Measurements from ENCODE around the gene UMPS. TPM values are rescaled to one million over a fixed set of nuclear protein-coding genes. Genes with fewer than 3 reads are reported as not detected.

The UMPS gene
- total and polyA plus RNA-seq, 4 donors: 5.3 to 16.6 (median 15.7) TPM

- H3K9me3 ChIP-seq (ENCODE audit: control insufficient read depth, low read length): no peaks in the 10 kb centered on the region
- peaks cover 0 to 4% of the 10 kb centered on the region in 2 donors for H3K36me3 ChIP-seq (ENCODE audit: control insufficient read depth in 1 of 2, insufficient read depth in 2 of 2, low read length in 1 of 2)
- H3K4me1 ChIP-seq (ENCODE audit: control insufficient read depth in 1 of 2, insufficient read depth in 2 of 2, low read length in 2 of 2): no peaks in the 10 kb centered on the region
- DNase-seq (no peak), ATAC-seq (ENCODE audit: low FRiP score) (no peak)
- intact Hi-C loops (cut with DNase I): no loop called here
- no peaks in the 10 kb centered on the region for H3K27me3 ChIP-seq (ENCODE audit: control insufficient read depth in 1 of 2, insufficient read depth in 2 of 2, low read length in 1 of 2)
- no peak overlapping the region for H3K4me3 ChIP-seq (ENCODE audit: low read length in 2 of 2)
- 65 to 72% methylated on average over 5 of the region's 5 CpGs for WGBS, 2 donors
- no peak overlapping the region for H3K27ac ChIP-seq (ENCODE audit: low read depth in 1 of 2, low read length in 2 of 2)
Observed at GRCh38 chr3:124758851-124759635, 28.8 kb downstream of the UMPS start.

GRCh38 chr3:124759666-124760401, 29.6 kb downstream of the UMPS start:
- no peaks in the 10 kb centered on the region for H3K9me3 ChIP-seq (ENCODE audit: control insufficient read depth, low read length)
- 85 to 86% methylated on average over 14 of the region's 14 CpGs for WGBS, 2 donors
- peak in 1 of 2 donors; percentile 66 for DNase-seq
- intact Hi-C loops (cut with DNase I): no loop called here
- H3K36me3 ChIP-seq (ENCODE audit: control insufficient read depth in 1 of 2, insufficient read depth in 2 of 2, low read length in 1 of 2): peaks cover 0 to 7% of the 10 kb centered on the region in 2 donors
- no peaks in the 10 kb centered on the region for H3K27me3 ChIP-seq (ENCODE audit: control insufficient read depth in 1 of 2, insufficient read depth in 2 of 2, low read length in 1 of 2)
- no peaks in the 10 kb centered on the region for H3K4me1 ChIP-seq (ENCODE audit: control insufficient read depth in 1 of 2, insufficient read depth in 2 of 2, low read length in 2 of 2)
- no peak overlapping the region for H3K27ac ChIP-seq (ENCODE audit: low read depth in 1 of 2, low read length in 2 of 2)
- no peak for ATAC-seq (ENCODE audit: low FRiP score)
- no peak overlapping the region for H3K4me3 ChIP-seq (ENCODE audit: low read length in 2 of 2)

GRCh38 chr3:124760601-124761000, 30.3 kb downstream of the UMPS start:
- H3K4me1 ChIP-seq (ENCODE audit: control insufficient read depth in 1 of 2, insufficient read depth in 2 of 2, low read length in 2 of 2): no peaks in the 10 kb centered on the region
- no peaks in the 10 kb centered on the region for H3K27me3 ChIP-seq (ENCODE audit: control insufficient read depth in 1 of 2, insufficient read depth in 2 of 2, low read length in 1 of 2)
- 47 to 50% methylated on average over 2 of the region's 2 CpGs for WGBS, 2 donors
- H3K4me3 ChIP-seq (ENCODE audit: low read length in 2 of 2): no peak overlapping the region
- no peak for ATAC-seq (ENCODE audit: low FRiP score)
- no peaks in the 10 kb centered on the region for H3K9me3 ChIP-seq (ENCODE audit: control insufficient read depth, low read length)
- H3K27ac ChIP-seq (ENCODE audit: low read depth in 1 of 2, low read length in 2 of 2): no peak overlapping the region
- peaks cover 2 to 11% of the 10 kb centered on the region in 2 donors for H3K36me3 ChIP-seq (ENCODE audit: control insufficient read depth in 1 of 2, insufficient read depth in 2 of 2, low read length in 1 of 2)
- intact Hi-C loops (cut with DNase I): no loop called here
- DNase-seq: no peak

- H3K9me3 ChIP-seq (ENCODE audit: control insufficient read depth, low read length): no peaks in the 10 kb centered on the region
- intact Hi-C loops (cut with DNase I): loop anchor here (1.0 kb wide), 1 partner anchor 140 kb away; no protein-coding TSS in a partner anchor
- H3K27ac ChIP-seq (ENCODE audit: low read depth in 1 of 2, low read length in 2 of 2): peak overlapping the region in 1 of 2 donors; percentile 43
- H3K4me3 ChIP-seq (ENCODE audit: low read length in 2 of 2): no peak overlapping the region
- peak; percentile 91 for ATAC-seq (ENCODE audit: low FRiP score)
- peaks cover 4 to 13% of the 10 kb centered on the region in 2 donors for H3K36me3 ChIP-seq (ENCODE audit: control insufficient read depth in 1 of 2, insufficient read depth in 2 of 2, low read length in 1 of 2)
- no peaks in the 10 kb centered on the region for H3K4me1 ChIP-seq (ENCODE audit: control insufficient read depth in 1 of 2, insufficient read depth in 2 of 2, low read length in 2 of 2)
- H3K27me3 ChIP-seq (ENCODE audit: control insufficient read depth in 1 of 2, insufficient read depth in 2 of 2, low read length in 1 of 2): no peaks in the 10 kb centered on the region
- peak; percentile 91 to 96 for DNase-seq
- WGBS, 2 donors: 5 to 6% methylated on average over 15 of the region's 15 CpGs
Observed at GRCh38 chr3:124761250-124761796, 31.1 kb downstream of the UMPS start.

DNA sequence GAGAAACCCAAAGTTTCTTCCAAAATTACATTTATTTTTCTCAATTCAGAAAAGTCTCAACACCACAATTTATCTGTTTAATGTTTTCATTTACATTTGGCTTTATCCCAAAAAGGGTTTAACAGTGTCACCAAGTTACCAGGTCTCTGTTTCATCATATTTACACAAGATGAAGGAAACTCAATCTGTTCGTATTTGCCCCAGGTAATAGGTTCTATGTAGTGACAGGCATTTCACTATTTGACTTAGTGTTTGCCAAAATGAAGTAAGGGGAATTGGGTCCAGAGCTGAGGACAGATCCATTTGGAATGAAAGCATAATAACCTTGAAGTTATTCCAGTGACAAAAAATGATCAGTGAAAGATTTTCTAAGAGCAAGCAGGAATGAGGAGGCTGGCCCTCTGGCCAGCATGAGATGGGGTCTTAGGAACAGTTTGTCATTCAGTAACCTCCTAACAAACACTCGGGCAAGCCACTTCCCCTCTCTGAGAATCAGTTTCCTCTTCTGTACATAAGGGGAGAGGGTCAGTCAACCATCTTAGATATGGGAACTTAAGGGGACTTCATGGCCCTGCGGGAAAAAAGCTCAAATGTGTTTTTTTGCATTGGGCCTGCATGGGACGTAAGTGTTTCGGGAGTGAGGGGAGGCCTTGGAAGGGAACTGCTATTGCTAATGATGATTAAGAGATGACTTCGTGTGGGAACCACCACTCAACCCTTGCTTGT, 31.8 kb downstream of the UMPS start:
- DNase-seq: no peak
- intact Hi-C loops (cut with DNase I): loop anchor here (1.0 kb wide), 1 partner anchor 139 kb away; no protein-coding TSS in a partner anchor
- H3K9me3 ChIP-seq (ENCODE audit: control insufficient read depth, low read length): no peaks in the 10 kb centered on the region
- no peak for ATAC-seq (ENCODE audit: low FRiP score)
- no peak overlapping the region for H3K4me3 ChIP-seq (ENCODE audit: low read length in 2 of 2)
- H3K36me3 ChIP-seq (ENCODE audit: control insufficient read depth in 1 of 2, insufficient read depth in 2 of 2, low read length in 1 of 2): peaks cover 4 to 13% of the 10 kb centered on the region in 2 donors
- WGBS, 2 donors: 51 to 58% methylated on average over 6 of the region's 6 CpGs
- no peaks in the 10 kb centered on the region for H3K27me3 ChIP-seq (ENCODE audit: control insufficient read depth in 1 of 2, insufficient read depth in 2 of 2, low read length in 1 of 2)
- peak overlapping the region in 1 of 2 donors; percentile 38 for H3K27ac ChIP-seq (ENCODE audit: low read depth in 1 of 2, low read length in 2 of 2)
- H3K4me1 ChIP-seq (ENCODE audit: control insufficient read depth in 1 of 2, insufficient read depth in 2 of 2, low read length in 2 of 2): no peaks in the 10 kb centered on the region

- Histone ChIP-seq H3K36me3 (ENCODE audit: control insufficient read depth in 1 of 2, insufficient read depth in 2 of 2, low read length in 1 of 2) (peaks cover 4 to 13% of the 10 kb centered on the region in 2 donors), H3K27ac (ENCODE audit: low read depth in 1 of 2, low read length in 2 of 2) (peak overlapping the region in 1 of 2 donors; percentile 38), H3K27me3 (ENCODE audit: control insufficient read depth in 1 of 2, insufficient read depth in 2 of 2, low read length in 1 of 2) (no peaks in the 10 kb centered on the region), H3K4me1 (ENCODE audit: control insufficient read depth in 1 of 2, insufficient read depth in 2 of 2, low read length in 2 of 2) (no peaks in the 10 kb centered on the region), H3K4me3 (ENCODE audit: low read length in 2 of 2) (no peak overlapping the region), H3K9me3 (ENCODE audit: control insufficient read depth, low read length) (no peaks in the 10 kb centered on the region)
- peak in 1 of 2 donors; percentile 51 for DNase-seq
- ATAC-seq (ENCODE audit: low FRiP score): no peak
- WGBS, 2 donors: 80% methylated on average over 4 of the region's 4 CpGs
- intact Hi-C loops (cut with DNase I): no loop called here
Observed at GRCh38 chr3:124762661-124763011, 32.4 kb downstream of the UMPS start.

- Histone ChIP-seq H3K27ac (ENCODE audit: low read depth in 1 of 2, low read length in 2 of 2) (no peak overlapping the region), H3K36me3 (ENCODE audit: control insufficient read depth in 1 of 2, insufficient read depth in 2 of 2, low read length in 1 of 2) (peaks cover 4 to 13% of the 10 kb centered on the region in 2 donors), H3K9me3 (ENCODE audit: control insufficient read depth, low read length) (no peaks in the 10 kb centered on the region), H3K27me3 (ENCODE audit: control insufficient read depth in 1 of 2, insufficient read depth in 2 of 2, low read length in 1 of 2) (no peaks in the 10 kb centered on the region), H3K4me1 (ENCODE audit: control insufficient read depth in 1 of 2, insufficient read depth in 2 of 2, low read length in 2 of 2) (no peaks in the 10 kb centered on the region), H3K4me3 (ENCODE audit: low read length in 2 of 2) (no peak overlapping the region)
- intact Hi-C loops (cut with DNase I): no loop called here
- 80 to 81% methylated on average over 8 of the region's 8 CpGs for WGBS, 2 donors
- DNase-seq: peak in 1 of 2 donors; percentile 75
- no peak for ATAC-seq (ENCODE audit: low FRiP score)
Observed at GRCh38 chr3:124763206-124763605, 33.0 kb downstream of the UMPS start.

GRCh38 chr3:124763644-124764358, 33.5 kb downstream of the UMPS start:
- WGBS, 2 donors: 89% methylated on average over 15 of the region's 15 CpGs
- ATAC-seq (ENCODE audit: low FRiP score): no peak
- Histone ChIP-seq H3K4me1 (ENCODE audit: control insufficient read depth in 1 of 2, insufficient read depth in 2 of 2, low read length in 2 of 2) (no peaks in the 10 kb centered on the region), H3K27me3 (ENCODE audit: control insufficient read depth in 1 of 2, insufficient read depth in 2 of 2, low read length in 1 of 2) (no peaks in the 10 kb centered on the region), H3K36me3 (ENCODE audit: control insufficient read depth in 1 of 2, insufficient read depth in 2 of 2, low read length in 1 of 2) (peaks cover 7 to 13% of the 10 kb centered on the region in 2 donors), H3K4me3 (ENCODE audit: low read length in 2 of 2) (no peak overlapping the region), H3K9me3 (ENCODE audit: control insufficient read depth, low read length) (no peaks in the 10 kb centered on the region), H3K27ac (ENCODE audit: low read depth in 1 of 2, low read length in 2 of 2) (no peak overlapping the region)
- peak in 1 of 2 donors; percentile 52 for DNase-seq
- intact Hi-C loops (cut with DNase I): no loop called here
